Measurements from ENCODE around the gene MARCHF7. TPM values are rescaled to one million over a fixed set of nuclear protein-coding genes. Genes with fewer than 3 reads are reported as not detected.

MARCHF7 gene
- total RNA-seq, 1 donor from 2014 or later, result 92.8 TPM

DNA sequence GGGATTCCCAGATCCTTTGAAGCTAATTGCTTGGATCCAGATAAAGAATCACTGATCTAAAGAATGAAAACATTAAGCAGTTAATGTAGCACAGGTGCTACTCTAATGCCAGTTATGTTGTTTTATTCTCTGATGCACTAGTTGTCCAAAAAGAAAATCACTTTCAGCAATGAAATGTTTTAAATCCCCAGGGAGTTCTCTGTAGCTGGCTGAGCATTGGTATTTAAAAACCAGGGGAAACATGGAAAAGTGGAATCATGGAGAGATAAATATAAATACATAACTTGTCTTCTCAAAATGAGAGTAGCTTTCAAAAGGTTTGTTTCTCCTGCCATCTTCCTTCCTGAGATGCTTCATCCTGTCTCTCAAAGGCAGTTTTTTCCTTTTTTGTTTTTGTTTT, 48.0 kb downstream of the MARCHF7 start:
- no peak for DNase-seq (ENCODE audit: extremely low spot score, unreplicated experiment)
- peaks cover 43% of the 10 kb centered on the region for H3K36me3 Mint-ChIP-seq (ENCODE audit: unreplicated experiment)
- peaks cover 34% of the 10 kb centered on the region for H3K4me1 Mint-ChIP-seq (ENCODE audit: unreplicated experiment)
- H3K27ac Mint-ChIP-seq (ENCODE audit: unreplicated experiment), result peak overlapping the region; percentile 67
- H3K9me3 Mint-ChIP-seq (ENCODE audit: unreplicated experiment), result no peaks in the 10 kb centered on the region
- H3K4me3 Mint-ChIP-seq (ENCODE audit: unreplicated experiment), result no peak overlapping the region
- TF ChIP-seq, protein P1, sequence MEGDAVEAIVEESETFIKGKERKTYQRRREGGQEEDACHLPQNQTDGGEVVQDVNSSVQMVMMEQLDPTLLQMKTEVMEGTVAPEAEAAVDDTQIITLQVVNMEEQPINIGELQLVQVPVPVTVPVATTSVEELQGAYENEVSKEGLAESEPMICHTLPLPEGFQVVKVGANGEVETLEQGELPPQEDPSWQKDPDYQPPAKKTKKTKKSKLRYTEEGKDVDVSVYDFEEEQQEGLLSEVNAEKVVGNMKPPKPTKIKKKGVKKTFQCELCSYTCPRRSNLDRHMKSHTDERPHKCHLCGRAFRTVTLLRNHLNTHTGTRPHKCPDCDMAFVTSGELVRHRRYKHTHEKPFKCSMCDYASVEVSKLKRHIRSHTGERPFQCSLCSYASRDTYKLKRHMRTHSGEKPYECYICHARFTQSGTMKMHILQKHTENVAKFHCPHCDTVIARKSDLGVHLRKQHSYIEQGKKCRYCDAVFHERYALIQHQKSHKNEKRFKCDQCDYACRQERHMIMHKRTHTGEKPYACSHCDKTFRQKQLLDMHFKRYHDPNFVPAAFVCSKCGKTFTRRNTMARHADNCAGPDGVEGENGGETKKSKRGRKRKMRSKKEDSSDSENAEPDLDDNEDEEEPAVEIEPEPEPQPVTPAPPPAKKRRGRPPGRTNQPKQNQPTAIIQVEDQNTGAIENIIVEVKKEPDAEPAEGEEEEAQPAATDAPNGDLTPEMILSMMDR (IDR thresholded peaks at IDR 0.05), result no peak
- no peaks in the 10 kb centered on the region for H3K27me3 Mint-ChIP-seq (ENCODE audit: unreplicated experiment)

DNA sequence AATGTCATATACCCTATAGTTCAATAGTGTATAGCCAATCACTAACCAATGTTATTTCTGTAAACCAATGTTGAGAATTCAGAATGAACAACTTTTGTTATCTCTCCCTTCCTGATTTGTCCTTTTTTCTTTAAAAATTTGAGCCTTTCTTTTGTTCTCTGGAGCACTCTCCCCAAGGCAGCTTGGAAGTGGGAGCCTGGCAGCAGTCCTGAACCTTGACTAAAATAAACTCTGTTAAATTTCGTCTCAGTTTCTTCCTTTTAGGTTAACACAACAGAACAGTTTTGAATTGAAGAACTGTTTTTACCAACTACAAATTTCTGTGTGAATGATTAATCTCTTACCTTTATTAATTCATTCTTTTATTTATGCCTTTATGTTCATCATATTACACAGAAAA, 49.8 kb downstream of the MARCHF7 start:
- Mint-ChIP-seq H3K27ac (ENCODE audit: unreplicated experiment) (peak overlapping the region; percentile 1), H3K4me1 (ENCODE audit: unreplicated experiment) (peaks cover 44% of the 10 kb centered on the region), H3K36me3 (ENCODE audit: unreplicated experiment) (peaks cover 50% of the 10 kb centered on the region)

More for the DNA sequence above, 49.8 kb downstream of the MARCHF7 start:
- Mint-ChIP-seq H3K4me3 (ENCODE audit: unreplicated experiment) (no peak overlapping the region), H3K9me3 (ENCODE audit: unreplicated experiment) (no peaks in the 10 kb centered on the region), H3K27me3 (ENCODE audit: unreplicated experiment) (no peaks in the 10 kb centered on the region)
- no peak for DNase-seq (ENCODE audit: extremely low spot score, unreplicated experiment)
- TF ChIP-seq, protein P1 (IDR thresholded peaks at IDR 0.05), result no peak

Other genes starting within 250 kb of the MARCHF7 start
- gene BAZ2B, start 96.0 kb upstream of the MARCHF7 start, total RNA-seq, result 81.5 and 82.9 TPM in 2 replicates
- gene CD302, start 85.7 kb downstream of the MARCHF7 start, total RNA-seq, result 18.4 and 19.3 TPM in 2 replicates
- 0.63 and 0.86 TPM in 2 replicates for gene LY75, start 192.2 kb downstream of the MARCHF7 start, total RNA-seq

All from osteocyte (in vitro differentiated cells).